Breast epithelium (tissue), 3 donors: ENCODE data around the gene UGT1A4.

ENCODE experiments used
- POLR2AphosphoS5 ChIP-seq, 3 donors: sonication (generic); formaldehyde crosslinking; IDR thresholded peaks; one replicate each; pipeline ENCODE4 v1.6.1; 2017; ENCODE audit warnings: antibody characterized with exemption in 3 of 3
- TF ChIP-seq, protein P1 (sequence below), 3 donors: fragments of 450-650 bp; IDR thresholded peaks; one replicate each; pipeline ENCODE4 v1.5.1; 2016 to 2017; ENCODE audit warnings: antibody characterized with exemption in 3 of 3, mild to moderate bottlenecking in 3 of 3, moderate library complexity in 3 of 3

DNA sequence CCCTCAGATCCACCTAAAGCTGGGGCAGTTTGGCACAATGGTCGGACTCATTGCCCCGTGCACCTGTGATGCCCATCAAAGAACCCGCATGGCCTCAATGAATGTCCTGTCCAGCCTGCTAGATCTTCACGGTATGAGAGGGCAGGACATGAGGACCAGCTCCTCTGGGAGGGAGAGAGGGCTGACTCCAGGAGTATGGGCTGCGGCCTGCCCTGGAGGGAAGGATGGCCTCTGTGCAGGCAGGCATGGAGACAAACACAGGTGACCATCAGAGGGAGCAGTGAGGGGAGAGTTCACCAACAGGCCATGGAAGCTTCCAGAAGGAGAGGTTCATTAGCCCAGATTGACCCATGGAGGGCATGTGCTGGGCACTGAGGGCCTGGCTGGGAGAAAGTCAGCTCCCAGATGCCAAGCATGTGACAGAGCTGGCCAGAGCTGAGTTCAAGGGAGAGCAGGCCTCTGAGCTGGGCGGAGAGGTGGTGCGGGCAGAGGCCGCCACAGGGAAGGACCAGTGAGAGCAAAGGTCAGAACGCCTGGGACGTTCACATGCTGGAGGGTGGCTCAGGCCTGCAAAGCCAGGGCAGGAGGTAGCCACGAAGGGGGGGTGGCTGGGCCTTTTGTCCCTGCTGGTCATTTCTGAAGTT is 99.6 kb downstream of the UGT1A4 start:
- TF ChIP-seq, protein P1, sequence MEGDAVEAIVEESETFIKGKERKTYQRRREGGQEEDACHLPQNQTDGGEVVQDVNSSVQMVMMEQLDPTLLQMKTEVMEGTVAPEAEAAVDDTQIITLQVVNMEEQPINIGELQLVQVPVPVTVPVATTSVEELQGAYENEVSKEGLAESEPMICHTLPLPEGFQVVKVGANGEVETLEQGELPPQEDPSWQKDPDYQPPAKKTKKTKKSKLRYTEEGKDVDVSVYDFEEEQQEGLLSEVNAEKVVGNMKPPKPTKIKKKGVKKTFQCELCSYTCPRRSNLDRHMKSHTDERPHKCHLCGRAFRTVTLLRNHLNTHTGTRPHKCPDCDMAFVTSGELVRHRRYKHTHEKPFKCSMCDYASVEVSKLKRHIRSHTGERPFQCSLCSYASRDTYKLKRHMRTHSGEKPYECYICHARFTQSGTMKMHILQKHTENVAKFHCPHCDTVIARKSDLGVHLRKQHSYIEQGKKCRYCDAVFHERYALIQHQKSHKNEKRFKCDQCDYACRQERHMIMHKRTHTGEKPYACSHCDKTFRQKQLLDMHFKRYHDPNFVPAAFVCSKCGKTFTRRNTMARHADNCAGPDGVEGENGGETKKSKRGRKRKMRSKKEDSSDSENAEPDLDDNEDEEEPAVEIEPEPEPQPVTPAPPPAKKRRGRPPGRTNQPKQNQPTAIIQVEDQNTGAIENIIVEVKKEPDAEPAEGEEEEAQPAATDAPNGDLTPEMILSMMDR (IDR thresholded peaks at IDR 0.05): no peak
- no peak for TF ChIP-seq POLR2AphosphoS5 (IDR thresholded peaks at IDR 0.05)
